Activated T-helper 2 cell treated with anti-CD3 and anti-CD28 coated beads, Interferon-gamma antibody, Interleukin-2, Interleukin-4, amounts not matched to agents 10 μg/mL and 5 μg/mL and 100 μg/mL, durations not matched to agents 14 hours and 24 hours and 36 hours (primary cell): ENCODE measurements around the gene LHX4. TPM values are rescaled to one million over a fixed set of nuclear protein-coding genes. Genes with fewer than 3 reads are reported as not detected.

Source experiments
- DNase-seq: peaks from one replicate; pipeline ENCODE4 v3.0.0; 2021; ENCODE audit warnings: low spot score
- H3K27ac Mint-ChIP-seq: one replicate; pipeline ENCODE4 v1.8.0; 2021; ENCODE audit warnings: mixed read lengths
- H3K27me3 Mint-ChIP-seq: one replicate; pipeline ENCODE4 v1.8.0; 2021; ENCODE audit warnings: low read depth, mixed read lengths
- H3K36me3 Mint-ChIP-seq: one replicate; pipeline ENCODE4 v1.8.0; 2021; ENCODE audit warnings: low read depth, mixed read lengths
- H3K4me1 Mint-ChIP-seq: one replicate; pipeline ENCODE4 v1.8.0; 2021; ENCODE audit warnings: low read depth, mixed read lengths
- H3K4me3 Mint-ChIP-seq: one replicate; pipeline ENCODE4 v1.8.0; 2021; ENCODE audit warnings: low read depth, mild to moderate bottlenecking, moderate library complexity, mixed read lengths
- H3K9me3 Mint-ChIP-seq: one replicate; pipeline ENCODE4 v1.8.0; 2021; ENCODE audit warnings: mixed read lengths
- intact Hi-C: fragments of 100-400 bp; cut with micrococcal nuclease; formaldehyde crosslinking; loops from one replicate; pipeline ENCODE4 v1.15.1; 2023
- total RNA-seq: library from RNA; stranded (reverse); gene quantifications from 2 replicates; pipeline ENCODE4 v1.2.3, GENCODE V29; 2022

The LHX4 gene
- total RNA-seq, 1 donor from 2014 or later = not detected

DNA sequence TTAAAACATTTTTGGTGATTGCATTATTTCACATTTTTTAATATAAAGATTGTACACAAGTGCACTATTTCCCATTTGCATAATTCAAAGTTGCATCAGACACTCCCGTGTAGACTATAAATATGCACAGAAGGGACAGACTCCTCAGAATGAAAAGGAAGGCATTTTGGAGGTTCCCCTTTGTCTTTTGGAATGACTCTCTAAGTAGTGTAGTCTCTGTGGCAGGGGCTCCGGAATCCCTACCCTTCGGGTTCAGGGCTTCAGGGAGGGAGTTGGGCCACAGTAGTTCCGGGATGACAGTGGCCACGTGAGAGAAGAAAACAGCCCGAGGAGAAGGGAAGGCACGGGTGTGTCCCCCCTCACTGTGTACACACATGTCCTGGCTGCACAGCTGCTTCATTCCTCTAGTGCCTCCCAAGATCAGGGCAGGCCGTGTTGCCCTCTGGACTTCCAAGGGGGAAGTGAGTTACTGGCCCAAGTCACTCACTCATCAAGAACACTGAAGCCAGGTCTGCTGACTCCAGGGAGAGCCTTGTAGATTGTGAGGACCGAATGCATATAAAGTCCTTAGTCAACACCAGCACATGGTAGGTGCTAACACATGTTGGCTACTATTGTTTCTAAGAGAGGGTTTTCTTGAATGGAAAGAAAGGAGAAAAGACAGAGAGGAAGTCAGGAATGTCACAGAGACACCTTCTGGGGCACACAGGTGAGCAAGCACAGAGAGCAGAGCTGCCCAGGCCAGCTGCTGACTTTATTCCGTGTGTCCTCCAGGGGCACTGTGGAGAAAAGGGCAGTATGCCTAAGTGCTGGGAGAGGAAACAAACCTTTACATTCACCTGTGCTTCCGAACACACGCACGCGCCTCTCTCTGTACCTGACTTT, 39.8 kb downstream of the LHX4 start:
- DNase-seq = no peak
- Mint-ChIP-seq H3K4me1 (no peaks in the 10 kb centered on the region), H3K4me3 (no peak overlapping the region), H3K27me3 (no peaks in the 10 kb centered on the region), H3K27ac (no peak overlapping the region), H3K36me3 (peaks cover 2% of the 10 kb centered on the region), H3K9me3 (no peaks in the 10 kb centered on the region)
- intact Hi-C loops = no loop called here

- H3K27me3 Mint-ChIP-seq = no peaks in the 10 kb centered on the region
- DNase-seq = no peak
- H3K36me3 Mint-ChIP-seq = peaks cover 5% of the 10 kb centered on the region
Observed at GRCh38 chr1:180270530-180271271, 40.6 kb downstream of the LHX4 start.

DNA sequence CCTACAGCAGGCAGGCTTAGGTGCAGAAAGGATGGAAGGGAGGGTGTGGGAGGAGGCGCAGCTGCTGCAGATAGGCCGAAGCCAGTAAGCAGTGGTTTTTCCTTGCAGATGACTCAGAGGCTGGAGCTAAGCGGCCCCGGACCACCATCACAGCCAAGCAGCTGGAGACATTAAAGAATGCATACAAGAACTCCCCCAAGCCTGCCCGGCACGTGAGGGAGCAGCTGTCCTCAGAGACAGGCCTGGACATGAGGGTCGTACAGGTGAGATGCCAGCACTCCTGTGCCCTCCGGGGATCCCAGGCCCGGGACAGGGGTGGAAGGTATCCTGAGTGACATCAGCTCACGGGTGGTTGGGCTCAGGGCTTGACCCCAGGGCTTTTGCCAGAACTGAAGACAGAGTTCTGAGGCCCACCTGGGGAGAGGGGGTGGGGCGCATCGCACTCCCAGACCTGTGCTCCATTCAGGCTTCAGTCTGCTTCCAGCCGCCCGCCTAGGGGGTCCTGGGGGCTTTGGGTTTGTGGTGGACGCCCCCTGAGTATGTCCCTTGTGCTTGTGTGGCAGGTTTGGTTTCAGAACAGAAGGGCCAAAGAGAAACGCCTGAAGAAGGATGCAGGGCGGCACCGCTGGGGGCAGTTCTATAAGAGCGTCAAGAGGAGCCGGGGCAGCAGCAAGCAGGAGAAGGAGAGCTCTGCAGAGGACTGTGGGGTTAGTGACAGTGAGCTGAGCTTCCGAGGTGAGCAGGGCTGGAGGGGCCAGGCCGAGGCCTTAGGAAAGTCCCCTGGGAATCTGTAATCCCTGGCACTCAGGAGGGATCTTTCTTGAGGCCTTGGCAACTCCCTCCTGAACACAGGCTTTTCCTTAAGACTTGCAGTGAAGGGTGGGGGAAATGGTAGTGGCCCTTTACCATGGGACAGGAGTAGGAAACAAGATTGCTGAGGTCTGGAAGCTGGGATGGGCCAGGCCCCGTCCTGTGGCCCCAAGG, 41.5 kb downstream of the LHX4 start:
- Mint-ChIP-seq H3K4me1 (no peaks in the 10 kb centered on the region), H3K9me3 (no peaks in the 10 kb centered on the region), H3K36me3 (peaks cover 5% of the 10 kb centered on the region), H3K27ac (no peak overlapping the region), H3K27me3 (no peaks in the 10 kb centered on the region), H3K4me3 (no peak overlapping the region)
- intact Hi-C loops = no loop called here
- no peak for DNase-seq

More at GRCh38 chr1:180270530-180271271, 40.6 kb downstream of the LHX4 start:
- intact Hi-C loops = no loop called here
- Mint-ChIP-seq H3K9me3 (no peaks in the 10 kb centered on the region), H3K27ac (no peak overlapping the region), H3K4me3 (no peak overlapping the region), H3K4me1 (no peaks in the 10 kb centered on the region)

- no peak for DNase-seq
- peaks cover 5% of the 10 kb centered on the region for H3K36me3 Mint-ChIP-seq
- H3K4me1 Mint-ChIP-seq = no peaks in the 10 kb centered on the region
- H3K4me3 Mint-ChIP-seq = no peak overlapping the region
- H3K27ac Mint-ChIP-seq = no peak overlapping the region
- H3K9me3 Mint-ChIP-seq = no peaks in the 10 kb centered on the region
- no peaks in the 10 kb centered on the region for H3K27me3 Mint-ChIP-seq
- intact Hi-C loops = no loop called here
Observed at GRCh38 chr1:180272395-180272794, 42.3 kb downstream of the LHX4 start.

DNA sequence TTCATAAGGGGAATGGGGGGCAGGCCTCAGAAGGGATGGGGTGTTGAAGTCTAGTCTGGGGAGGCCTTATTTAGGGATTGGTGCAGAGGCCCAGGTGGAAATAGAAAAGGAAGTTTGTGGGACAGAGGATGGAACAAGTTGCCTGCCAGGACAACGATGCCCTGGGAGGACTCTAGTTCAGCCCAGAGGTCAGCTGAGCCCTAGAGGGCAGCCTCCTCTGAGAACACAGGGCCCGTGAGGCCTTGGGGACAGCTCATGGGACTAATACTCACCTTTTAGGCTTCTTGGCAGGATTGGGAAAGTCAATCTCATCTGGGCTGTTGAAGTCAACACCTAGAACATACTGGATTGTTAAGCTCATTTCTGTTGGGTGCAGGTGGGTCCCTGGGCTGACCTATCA, 43.0 kb downstream of the LHX4 start:
- intact Hi-C loops = no loop called here
- no peak for DNase-seq
- no peaks in the 10 kb centered on the region for H3K4me1 Mint-ChIP-seq
- peaks cover 5% of the 10 kb centered on the region for H3K36me3 Mint-ChIP-seq
- H3K9me3 Mint-ChIP-seq = no peaks in the 10 kb centered on the region
- no peaks in the 10 kb centered on the region for H3K27me3 Mint-ChIP-seq
- H3K4me3 Mint-ChIP-seq = no peak overlapping the region
- H3K27ac Mint-ChIP-seq = no peak overlapping the region

DNA sequence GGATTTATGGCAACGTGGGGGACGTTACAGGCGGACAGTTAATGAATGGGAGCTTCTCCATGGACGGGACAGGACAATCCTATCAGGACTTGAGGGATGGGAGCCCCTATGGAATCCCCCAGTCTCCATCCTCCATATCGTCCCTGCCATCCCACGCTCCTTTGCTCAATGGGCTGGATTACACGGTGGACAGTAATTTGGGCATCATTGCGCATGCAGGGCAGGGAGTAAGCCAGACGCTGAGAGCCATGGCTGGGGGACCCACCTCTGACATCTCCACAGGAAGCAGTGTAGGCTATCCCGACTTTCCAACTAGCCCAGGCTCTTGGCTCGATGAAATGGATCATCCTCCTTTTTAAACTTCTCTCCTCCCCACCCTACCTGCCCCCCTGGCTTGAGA, 44.2 kb downstream of the LHX4 start:
- Mint-ChIP-seq H3K4me1 (no peaks in the 10 kb centered on the region), H3K9me3 (no peaks in the 10 kb centered on the region), H3K27ac (no peak overlapping the region), H3K27me3 (no peaks in the 10 kb centered on the region), H3K36me3 (peaks cover 5% of the 10 kb centered on the region), H3K4me3 (no peak overlapping the region)
- no peak for DNase-seq
- intact Hi-C loops = no loop called here

- H3K9me3 Mint-ChIP-seq = no peaks in the 10 kb centered on the region
- no peaks in the 10 kb centered on the region for H3K4me1 Mint-ChIP-seq
- no peaks in the 10 kb centered on the region for H3K27me3 Mint-ChIP-seq
- H3K36me3 Mint-ChIP-seq = peaks cover 10% of the 10 kb centered on the region
- no peak for DNase-seq
- H3K4me3 Mint-ChIP-seq = no peak overlapping the region
- no peak overlapping the region for H3K27ac Mint-ChIP-seq
- intact Hi-C loops = no loop called here
Observed at GRCh38 chr1:180275726-180276125, 45.7 kb downstream of the LHX4 start.

DNA sequence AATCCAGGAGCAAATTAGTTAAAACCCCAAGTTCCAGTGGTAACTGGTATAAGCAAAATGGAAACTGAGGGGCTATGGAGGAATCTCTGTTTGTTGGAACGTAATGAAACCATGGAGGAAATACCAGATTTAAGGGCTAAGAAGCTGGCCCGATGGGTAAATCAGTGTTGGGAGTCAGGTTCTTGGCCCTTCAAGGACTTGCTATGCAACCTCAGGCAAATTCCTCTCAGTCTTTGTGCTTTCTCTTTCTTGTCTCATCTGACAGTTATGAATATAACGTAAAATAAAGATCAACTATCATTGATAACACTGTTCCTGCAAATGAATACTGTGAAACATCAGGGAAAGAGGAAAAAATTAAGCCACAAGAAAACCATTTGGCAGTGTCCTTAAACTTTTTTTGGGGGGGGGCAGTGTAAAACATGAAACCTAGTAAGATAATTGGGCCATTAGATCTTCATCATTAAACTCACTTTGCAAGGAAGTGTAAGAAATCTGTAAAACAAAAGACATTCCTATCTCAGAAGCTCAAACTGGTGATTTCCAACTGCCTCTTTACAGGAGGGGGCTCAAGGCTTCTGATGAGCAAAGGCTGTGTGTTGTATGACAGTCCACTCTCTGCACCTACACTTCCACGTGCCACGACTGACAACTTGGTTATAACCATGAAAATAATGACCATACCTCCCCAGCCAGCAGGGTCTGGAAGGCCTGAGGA, 47.6 kb downstream of the LHX4 start:
- Mint-ChIP-seq H3K4me3 (no peak overlapping the region), H3K27ac (no peak overlapping the region), H3K36me3 (peaks cover 10% of the 10 kb centered on the region), H3K27me3 (no peaks in the 10 kb centered on the region), H3K4me1 (no peaks in the 10 kb centered on the region), H3K9me3 (no peaks in the 10 kb centered on the region)
- no peak for DNase-seq
- intact Hi-C loops = no loop called here

DNA sequence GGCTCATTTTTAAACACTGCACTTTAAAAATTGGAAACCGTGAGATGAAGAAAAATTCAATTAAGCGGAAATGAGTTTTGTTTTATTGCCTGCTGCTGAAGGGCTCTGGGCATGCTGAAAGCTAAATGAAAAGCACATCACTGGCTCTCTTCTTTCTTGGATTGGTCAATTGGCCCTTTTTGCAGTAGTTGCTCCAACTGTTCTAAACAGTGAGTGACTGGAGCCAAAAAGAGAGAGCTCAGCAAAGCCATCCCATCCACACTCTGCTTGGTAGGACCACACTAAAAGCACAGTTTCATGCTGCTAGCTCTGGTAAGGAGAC, 48.1 kb downstream of the LHX4 start:
- intact Hi-C loops = no loop called here
- Mint-ChIP-seq H3K27ac (no peak overlapping the region), H3K9me3 (no peaks in the 10 kb centered on the region), H3K36me3 (peaks cover 10% of the 10 kb centered on the region), H3K4me1 (no peaks in the 10 kb centered on the region), H3K4me3 (no peak overlapping the region), H3K27me3 (no peaks in the 10 kb centered on the region)
- no peak for DNase-seq

DNA sequence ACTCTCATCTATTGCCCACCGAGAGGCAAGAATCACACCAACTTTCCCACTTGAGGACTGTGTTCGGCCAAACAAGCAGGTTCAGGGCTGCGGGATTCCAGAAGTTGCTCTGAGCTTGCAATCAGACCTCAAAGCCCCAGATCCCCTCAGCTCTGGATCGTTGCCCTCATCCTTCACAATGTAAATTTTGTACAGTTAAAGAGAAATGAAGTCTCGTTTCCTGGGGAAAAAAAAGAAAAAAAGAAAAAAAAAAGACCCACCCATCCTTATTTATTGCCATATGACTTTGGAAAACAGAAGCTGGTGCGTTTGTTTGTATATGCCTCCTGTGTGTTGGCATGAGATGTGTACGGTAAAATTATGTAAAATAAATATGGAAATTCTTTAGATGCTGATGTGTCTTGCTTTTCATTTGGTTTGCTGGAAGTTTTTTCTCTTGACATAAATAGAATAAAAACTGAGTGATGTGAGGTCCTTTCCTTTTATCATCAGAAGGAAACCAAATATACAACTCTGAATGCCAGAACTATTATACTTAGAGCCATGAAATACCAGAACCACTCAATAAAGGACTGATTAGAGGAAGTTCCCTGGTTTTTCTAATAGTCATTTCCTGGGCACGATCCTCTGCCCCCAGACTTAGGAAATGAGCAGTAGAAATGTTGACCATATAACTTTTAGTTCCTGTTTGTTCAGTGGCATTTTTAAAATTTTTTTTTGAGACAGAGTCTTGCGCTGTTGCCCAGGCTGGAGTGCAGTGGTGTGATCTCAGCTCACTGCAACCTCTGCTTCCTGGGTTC, 48.7 kb downstream of the LHX4 start:
- Mint-ChIP-seq H3K27ac (no peak overlapping the region), H3K9me3 (no peaks in the 10 kb centered on the region), H3K4me1 (no peaks in the 10 kb centered on the region), H3K27me3 (no peaks in the 10 kb centered on the region), H3K36me3 (peaks cover 10% of the 10 kb centered on the region), H3K4me3 (no peak overlapping the region)
- no peak for DNase-seq
- intact Hi-C loops = no loop called here

DNA sequence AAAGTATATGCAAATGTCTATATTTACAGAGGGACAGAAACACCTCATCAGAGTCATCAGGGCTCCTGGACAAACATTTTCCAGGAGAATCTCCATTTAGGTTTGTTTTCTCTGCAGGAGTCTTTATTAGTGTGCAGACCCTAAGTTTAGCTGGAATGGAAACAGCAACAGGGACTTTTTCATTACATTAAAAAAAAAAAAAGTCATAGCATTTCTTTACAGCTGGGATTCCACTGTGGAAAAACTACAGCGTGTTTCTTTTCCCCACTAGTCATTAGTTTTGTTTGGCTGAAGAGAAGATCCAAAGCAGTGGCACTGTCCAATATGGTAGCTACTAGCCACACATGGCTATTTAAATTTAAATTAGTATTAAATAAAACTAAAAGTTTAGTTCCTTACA, 49.6 kb downstream of the LHX4 start:
- intact Hi-C loops = no loop called here
- Mint-ChIP-seq H3K9me3 (no peaks in the 10 kb centered on the region), H3K27ac (no peak overlapping the region), H3K27me3 (no peaks in the 10 kb centered on the region), H3K4me1 (no peaks in the 10 kb centered on the region), H3K4me3 (no peak overlapping the region), H3K36me3 (peaks cover 10% of the 10 kb centered on the region)
- no peak for DNase-seq
